Hepatocyte (in vitro differentiated cells): ENCODE measurements around the gene SPOUT1. TPM values are rescaled to one million over a fixed set of nuclear protein-coding genes. Genes with fewer than 3 reads are reported as not detected.
A peak's percentile ranks its signal among the peaks of the same experiment; 100 is the strongest.

Experiments
- DNase-seq: peaks from one replicate; pipeline ENCODE4 v3.0.0-alpha.2; 2016; ENCODE audit warnings: low spot score
- H2AFZ ChIP-seq: fragments of 200-600 bp; sonication (generic); 2 replicates; pipeline ENCODE4 v1.6.0; 2016; ENCODE audit warnings: antibody characterized with exemption, mild to moderate bottlenecking
- H3K27ac ChIP-seq: fragments of 200-600 bp; sonication (generic); 2 replicates; pipeline ENCODE4 v1.5.1; 2016; ENCODE audit warnings: mild to moderate bottlenecking
- H3K27me3 ChIP-seq: fragments of 200-600 bp; sonication (generic); 2 replicates; pipeline ENCODE4 v1.6.1; 2016
- H3K36me3 ChIP-seq: fragments of 200-600 bp; sonication (generic); replicated peaks from 2 replicates; pipeline ENCODE4 v1.5.1; 2016; ENCODE audit warnings: low read depth; ENCODE audit not compliant: insufficient read depth
- H3K4me1 ChIP-seq: fragments of 200-600 bp; sonication (generic); 2 replicates; pipeline ENCODE4 v1.5.1; 2016; ENCODE audit warnings: mild to moderate bottlenecking, moderate library complexity; ENCODE audit not compliant: insufficient read depth
- H3K4me2 ChIP-seq: fragments of 200-600 bp; sonication (generic); 2 replicates; pipeline ENCODE4 v1.6.0; 2016
- H3K4me3 ChIP-seq: fragments of 200-600 bp; sonication (generic); 2 replicates; pipeline ENCODE4 v1.5.1; 2016; ENCODE audit warnings: mild to moderate bottlenecking
- H3K79me2 ChIP-seq: fragments of 200-600 bp; sonication (generic); 2 replicates; pipeline ENCODE4 v1.6.0; 2017; ENCODE audit warnings: mild to moderate bottlenecking
- H3K9me2 ChIP-seq: fragments of 200-600 bp; sonication (generic); replicated peaks from 2 replicates; pipeline ENCODE4 v1.6.0; 2017; ENCODE audit warnings: mild to moderate bottlenecking; ENCODE audit not compliant: insufficient read depth
- H3K9me3 ChIP-seq: fragments of 200-600 bp; sonication (generic); 2 replicates; pipeline ENCODE4 v1.5.1; 2016; ENCODE audit warnings: low read depth, mild to moderate bottlenecking
- H4K20me1 ChIP-seq: fragments of 200-600 bp; sonication (generic); 2 replicates; pipeline ENCODE4 v1.6.0; 2016; ENCODE audit warnings: mild to moderate bottlenecking; ENCODE audit not compliant: insufficient read depth, poor library complexity, severe bottlenecking
- EZH2 ChIP-seq: fragments of 200-600 bp; sonication (generic); IDR thresholded peaks from 2 replicates; pipeline ENCODE4 v1.6.1; 2016; ENCODE audit warnings: antibody characterized with exemption, mild to moderate bottlenecking, borderline replicate concordance
- EZH2phosphoT487 ChIP-seq: fragments of 200-600 bp; sonication (generic); IDR thresholded peaks from one replicate; pipeline ENCODE4 v1.6.1; 2018; ENCODE audit warnings: antibody characterized with exemption, mild to moderate bottlenecking, low read depth, moderate library complexity; ENCODE audit not compliant: unreplicated experiment, severe bottlenecking
- WGBS: methylation state at CpG from one replicate; pipeline ENCODE4 v1.1.6; 2016; ENCODE audit warnings: low lambda C conversion rate; ENCODE audit errors: missing lambda C conversion rate; 5-methylcytosine and 5-hydroxymethylcytosine counted together
- polyA plus RNA-seq: library from polyadenylated mRNA; unstranded; fragments of >200 nt; fragmentation: Nextera tagmentation; extraction: Ambion mirVana; gene quantifications from 2 replicates; pipeline ENCODE4 v1.2.1, GENCODE V29; 2016
- total RNA-seq: library from RNA; depleted of rRNA; stranded (reverse); fragments of >200 nt; gene quantifications from 2 replicates; pipeline ENCODE4 v1.2.3, GENCODE V29; 2014
- TF ChIP-seq, protein P1 (sequence below): fragments of 200-600 bp; sonication (generic); IDR thresholded peaks from 2 replicates; pipeline ENCODE4 v1.5.1; 2016; ENCODE audit warnings: antibody characterized with exemption, mild to moderate bottlenecking; ENCODE audit not compliant: poor library complexity

The SPOUT1 gene
- total and polyA plus RNA-seq, 2 experiments from 2014 or later = 27.3 to 38.5 TPM

DNA sequence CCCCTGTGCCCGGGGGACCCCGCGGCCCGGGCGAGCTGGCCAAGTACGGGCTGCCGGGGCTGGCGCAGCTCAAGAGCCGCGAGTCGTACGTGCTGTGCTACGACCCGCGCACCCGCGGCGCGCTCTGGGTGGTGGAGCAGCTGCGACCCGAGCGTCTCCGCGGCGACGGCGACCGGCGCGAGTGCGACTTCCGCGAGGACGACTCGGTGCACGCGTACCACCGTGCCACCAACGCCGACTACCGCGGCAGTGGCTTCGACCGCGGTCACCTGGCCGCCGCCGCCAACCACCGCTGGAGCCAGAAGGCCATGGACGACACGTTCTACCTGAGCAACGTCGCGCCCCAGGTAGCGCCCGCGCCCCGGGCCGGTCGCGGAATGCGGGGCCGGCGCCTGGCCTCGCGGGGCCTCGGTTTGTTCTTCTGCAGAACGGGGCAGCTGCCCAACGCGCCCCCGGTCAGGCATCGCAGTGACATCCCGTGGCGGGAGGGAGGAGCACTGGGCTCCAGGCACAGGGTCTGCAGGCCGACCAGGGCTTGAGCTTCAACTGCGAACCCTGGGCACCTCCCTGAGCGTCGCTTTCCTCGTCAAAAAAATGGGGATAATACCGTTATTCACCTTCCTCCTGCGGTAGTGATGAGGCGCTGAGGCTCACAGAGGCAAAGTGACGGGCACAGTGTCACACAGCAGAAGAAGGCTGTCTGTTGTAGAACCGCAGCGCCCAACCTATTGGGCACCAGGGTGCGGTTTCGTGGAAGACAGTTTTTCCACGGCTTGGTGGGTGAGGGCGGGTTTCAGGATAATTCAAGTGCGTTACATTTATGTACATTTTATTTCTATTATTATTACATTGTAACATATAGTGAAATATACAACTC, 10.5 kb downstream of the SPOUT1 start:
- Histone ChIP-seq H3K9me2 (no peaks in the 10 kb centered on the region), H3K4me3 (peak overlapping the region; percentile 67), H3K79me2 (peaks cover 3% of the 10 kb centered on the region), H3K4me2 (peak overlapping the region; percentile 98), H3K36me3 (no peaks in the 10 kb centered on the region), H3K27me3 (no peaks in the 10 kb centered on the region), H2AFZ (peak overlapping the region; percentile 76), H4K20me1 (no peaks in the 10 kb centered on the region), H3K9me3 (no peaks in the 10 kb centered on the region), H3K4me1 (peaks cover 7% of the 10 kb centered on the region), H3K27ac (no peak overlapping the region)
- 13% methylated on average over 76 of the region's 90 CpGs for WGBS
- DNase-seq = peak; percentile 62
- no peak for TF ChIP-seq EZH2
- TF ChIP-seq, protein P1, sequence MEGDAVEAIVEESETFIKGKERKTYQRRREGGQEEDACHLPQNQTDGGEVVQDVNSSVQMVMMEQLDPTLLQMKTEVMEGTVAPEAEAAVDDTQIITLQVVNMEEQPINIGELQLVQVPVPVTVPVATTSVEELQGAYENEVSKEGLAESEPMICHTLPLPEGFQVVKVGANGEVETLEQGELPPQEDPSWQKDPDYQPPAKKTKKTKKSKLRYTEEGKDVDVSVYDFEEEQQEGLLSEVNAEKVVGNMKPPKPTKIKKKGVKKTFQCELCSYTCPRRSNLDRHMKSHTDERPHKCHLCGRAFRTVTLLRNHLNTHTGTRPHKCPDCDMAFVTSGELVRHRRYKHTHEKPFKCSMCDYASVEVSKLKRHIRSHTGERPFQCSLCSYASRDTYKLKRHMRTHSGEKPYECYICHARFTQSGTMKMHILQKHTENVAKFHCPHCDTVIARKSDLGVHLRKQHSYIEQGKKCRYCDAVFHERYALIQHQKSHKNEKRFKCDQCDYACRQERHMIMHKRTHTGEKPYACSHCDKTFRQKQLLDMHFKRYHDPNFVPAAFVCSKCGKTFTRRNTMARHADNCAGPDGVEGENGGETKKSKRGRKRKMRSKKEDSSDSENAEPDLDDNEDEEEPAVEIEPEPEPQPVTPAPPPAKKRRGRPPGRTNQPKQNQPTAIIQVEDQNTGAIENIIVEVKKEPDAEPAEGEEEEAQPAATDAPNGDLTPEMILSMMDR = no peak
- no peak for TF ChIP-seq EZH2phosphoT487

DNA sequence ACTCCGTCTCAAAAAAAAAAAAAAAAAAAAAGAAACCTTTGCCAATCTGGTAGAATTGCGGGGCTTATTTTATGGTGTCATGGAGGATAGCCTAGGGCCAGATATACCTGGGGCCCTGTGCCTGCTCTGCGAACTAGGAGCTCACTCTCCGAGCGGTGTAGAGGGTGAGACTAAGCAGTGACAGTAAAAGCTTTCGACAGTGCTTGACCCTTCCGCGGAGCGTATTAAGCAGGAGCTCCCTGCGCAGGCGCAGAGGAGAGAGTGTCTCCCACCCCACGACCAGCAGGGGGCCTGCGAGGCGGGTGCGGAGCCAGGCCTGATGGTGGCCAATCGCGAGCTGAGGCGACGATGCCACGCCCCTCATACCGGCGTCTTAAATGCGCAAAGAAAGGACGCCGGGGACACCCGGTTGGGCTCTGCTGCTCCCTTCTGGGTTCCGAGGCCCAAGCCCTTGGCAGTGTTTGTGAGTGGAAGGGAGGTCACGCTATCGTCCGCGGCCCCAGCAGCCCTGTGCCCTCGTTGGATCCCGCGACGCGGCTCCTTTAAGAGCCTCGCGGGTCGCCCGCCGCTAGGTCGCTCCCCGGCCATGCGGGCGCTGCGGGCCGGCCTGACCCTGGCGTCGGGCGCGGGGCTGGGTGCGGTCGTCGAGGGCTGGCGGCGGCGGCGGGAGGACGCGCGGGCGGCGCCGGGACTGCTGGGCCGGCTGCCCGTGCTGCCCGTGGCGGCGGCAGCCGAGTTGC, 11.3 kb downstream of the SPOUT1 start, which contains the start of gene ENDOG:
Gene ENDOG, plus strand, starts transcription at position 402 of the 740 bp plus-strand sequence. Its CDS starts 185 bp downstream, at position 587.
- H3K4me2 ChIP-seq = peak within 1 kb of the TSS; percentile 98
- 0% methylated on average over 47 of the region's 70 CpGs for WGBS
- H3K4me3 ChIP-seq = peak within 1 kb of the TSS; percentile 67
- H3K27ac ChIP-seq = peak within 1 kb of the TSS; percentile 74
- TF ChIP-seq, protein P1 = peak; percentile 93
- no peak for TF ChIP-seq EZH2phosphoT487
- no peaks in the 10 kb centered on the region for H3K9me3 ChIP-seq
- no peaks in the 10 kb centered on the region for H3K36me3 ChIP-seq
- no peaks in the 10 kb centered on the region for H3K27me3 ChIP-seq
- H3K4me1 ChIP-seq = peaks cover 7% of the 10 kb centered on the region
- DNase-seq = peak; percentile 99
- H2AFZ ChIP-seq = peak within 1 kb of the TSS; percentile 76
- peaks cover 3% of the 10 kb centered on the region for H3K79me2 ChIP-seq
- H4K20me1 ChIP-seq = no peaks in the 10 kb centered on the region
- no peaks in the 10 kb centered on the region for H3K9me2 ChIP-seq

DNA sequence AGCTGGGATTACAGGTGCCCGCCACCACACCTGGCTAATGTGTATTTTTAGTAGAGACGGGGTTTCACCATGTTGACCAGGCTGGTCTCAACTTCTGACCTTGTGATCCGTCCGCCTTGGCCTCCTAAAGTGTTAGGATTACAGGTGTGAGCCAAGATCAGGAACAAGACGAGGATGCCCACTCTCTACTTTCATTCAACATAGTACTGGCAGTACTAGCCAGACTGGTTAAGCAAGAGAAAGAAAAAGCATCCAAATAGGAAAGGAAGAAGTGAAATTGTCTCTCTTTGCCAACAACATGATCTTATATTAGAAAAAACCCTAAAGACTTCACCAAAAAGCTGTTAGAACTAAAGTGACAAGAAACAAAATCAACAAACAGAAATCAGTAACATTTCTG, 18.7 kb downstream of the SPOUT1 start:
- H3K9me3 ChIP-seq = no peaks in the 10 kb centered on the region
- TF ChIP-seq EZH2phosphoT487 = no peak
- TF ChIP-seq EZH2 = no peak
- TF ChIP-seq, protein P1 = no peak

More for the DNA sequence above, 18.7 kb downstream of the SPOUT1 start:
- Histone ChIP-seq H3K36me3 (no peaks in the 10 kb centered on the region), H3K4me2 (no peak overlapping the region), H3K9me2 (no peaks in the 10 kb centered on the region), H4K20me1 (no peaks in the 10 kb centered on the region), H2AFZ (no peak overlapping the region), H3K4me3 (no peak overlapping the region), H3K79me2 (no peaks in the 10 kb centered on the region), H3K4me1 (no peaks in the 10 kb centered on the region), H3K27me3 (no peaks in the 10 kb centered on the region), H3K27ac (no peak overlapping the region)
- no peak for DNase-seq
- 95% methylated on average over 5 of the region's 5 CpGs for WGBS
